ENCODE results near the gene EPHB3.
"Not testable (repeated sequence)": the region's sequence is repeated elsewhere in the genome, so short reads cannot be mapped to it uniquely, and the experiment has no call there.

EPHB3 gene

GRCh38 chr3:184618811-184619210 lies 57.2 kb downstream of the EPHB3 start:
- DNase-seq, result no peak

GRCh38 chr3:184619369-184619768 lies 57.8 kb downstream of the EPHB3 start:
- DNase-seq, result no peak

GRCh38 chr3:184619787-184620430 lies 58.3 kb downstream of the EPHB3 start:
- no peak for DNase-seq

GRCh38 chr3:184620475-184621119 lies 59.0 kb downstream of the EPHB3 start:
- no peak for DNase-seq

- not testable (repeated sequence) for DNase-seq
Observed at GRCh38 chr3:184622156-184622555, 60.6 kb downstream of the EPHB3 start.

GRCh38 chr3:184626923-184627322 lies 65.3 kb downstream of the EPHB3 start:
- DNase-seq, result no peak

GRCh38 chr3:184629555-184630160 lies 68.1 kb downstream of the EPHB3 start:
- DNase-seq, result no peak

- DNase-seq, result no peak
Observed at GRCh38 chr3:184630861-184631471, 69.4 kb downstream of the EPHB3 start.

- no peak for DNase-seq
Observed at GRCh38 chr3:184631472-184631861, 69.9 kb downstream of the EPHB3 start.
